ENCODE results near the gene UVRAG. TPM values are rescaled to one million over a fixed set of nuclear protein-coding genes. Genes with fewer than 3 reads are reported as not detected.

Gene UVRAG
- total and polyA plus RNA-seq, 2 of the 13 experiments (the other 11 are each of a cell fraction or from before 2014, with no cell fraction given) = 9.7 to 17.3 TPM

- ATAC-seq (no peak), FAIRE-seq (no peak), DNase-seq (ENCODE audit: low spot score) (no peak)
- 95% methylated on average over 8 of the region's 9 CpGs for WGBS (ENCODE audit: low lambda C conversion rate)
- H2AFZ ChIP-seq (ENCODE audit: low read length) = no peak overlapping the region
- no peak overlapping the region for H3K4me2 ChIP-seq (ENCODE audit: low read depth, low read length)
- no peaks in the 10 kb centered on the region for H3K79me2 ChIP-seq (ENCODE audit: insufficient read depth, low read length)
- peaks cover 33% of the 10 kb centered on the region for H3K4me1 ChIP-seq (ENCODE audit: insufficient read depth, low read length)
- BruUV-seq (replicated peaks) = no TSS peak
- H3K9ac ChIP-seq (ENCODE audit: insufficient read depth, low read depth, low read length) = no peak overlapping the region
- no peak overlapping the region for H3K27ac ChIP-seq (ENCODE audit: extremely low read length, insufficient read depth, low read length)
- CTCF ChIA-PET (ENCODE audit: low intra/inter-chr PET ratio, low total read pairs) = no interaction called here
- H4K20me1 ChIP-seq (ENCODE audit: insufficient read depth, low read length) = no peaks in the 10 kb centered on the region
- no peak overlapping the region for H3K4me3 ChIP-seq (replicated peaks in 1 of 3; ENCODE audit: insufficient read depth in 1 of 3, low read depth in 2 of 3, low read length in 3 of 3)
- no peaks in the 10 kb centered on the region for H3K27me3 ChIP-seq (ENCODE audit: control insufficient read depth in 1 of 2, insufficient read depth in 2 of 2, low read length in 2 of 2)
- in situ Hi-C loops (cut with HindIII; ENCODE audit: extremely low pct_ligation_motif_present, low pct_unique_long_range_greater_than_20kb) (no loop called here), intact Hi-C loops (cut with micrococcal nuclease; ENCODE audit: unreplicated experiment) (loop anchor here (5.0 kb wide), 2 partner anchors 34 to 516 kb away; partner anchors contain the start of gene DGAT2)
- TF ChIP-seq GMEB2 (CRISPR knock-in tag; IDR thresholded peaks at IDR 0.05; ENCODE audit: low read depth) (no peak), PRDM15 (CRISPR knock-in tag; IDR thresholded peaks at IDR 0.05) (no peak), PITX1 (CRISPR knock-in tag; IDR thresholded peaks at IDR 0.05) (no peak), ZNF367 (CRISPR knock-in tag; IDR thresholded peaks at IDR 0.05; ENCODE audit: borderline replicate concordance) (no peak), ZNF781 (CRISPR knock-in tag; IDR thresholded peaks at IDR 0.05; ENCODE audit: borderline replicate concordance, not compliant biosample characterization) (no peak), RAD51 (IDR thresholded peaks at IDR 0.05; ENCODE audit: borderline replicate concordance) (no peak), FOXA1 (IDR thresholded peaks at IDR 0.05) (no peak), FOXA1 (CRISPR knock-in tag; IDR thresholded peaks at IDR 0.05) (no peak), NR1H2 (CRISPR knock-in tag; IDR thresholded peaks at IDR 0.05; ENCODE audit: borderline replicate concordance, low read depth) (no peak), NCOA1 (CRISPR knock-in tag; IDR thresholded peaks at IDR 0.05) (no peak), GZF1 (CRISPR knock-in tag; IDR thresholded peaks at IDR 0.05) (no peak), ZFP1 (CRISPR knock-in tag; IDR thresholded peaks at IDR 0.05) (no peak), TIGD3 (CRISPR knock-in tag; IDR thresholded peaks at IDR 0.05; ENCODE audit: borderline replicate concordance) (no peak), TAF15 (IDR thresholded peaks at IDR 0.05; ENCODE audit: low read depth, low read length, poor library complexity, severe bottlenecking) (no peak), ZNF580 (CRISPR knock-in tag; IDR thresholded peaks at IDR 0.05; ENCODE audit: borderline replicate concordance, low read depth) (no peak), MED8 (CRISPR knock-in tag; IDR thresholded peaks at IDR 0.05; ENCODE audit: insufficient replicate concordance) (no peak)
- H3K9me3 ChIP-seq (ENCODE audit: low read length) = no peaks in the 10 kb centered on the region
- peaks cover 9 to 49% of the 10 kb centered on the region in 2 experiments for H3K36me3 ChIP-seq (replicated peaks in 1 of 2; ENCODE audit: control insufficient read depth in 1 of 2, insufficient read depth in 2 of 2, low read length in 2 of 2)
- POLR2A ChIA-PET = interaction anchor here (0.6 to 4.2 kb wide), 6 partner anchors 8 to 82 kb away, joined by 3 to 23 read pairs (median 4); no protein-coding TSS in a partner anchor
Observed at GRCh38 chr11:75801362-75802020, 13.5 kb upstream of the UVRAG start.

All from HepG2 (cell line).